Ramos (cell line): Measurements from ENCODE around the gene BIRC5.
"Not testable (repeated sequence)": the region's sequence is repeated elsewhere in the genome, so short reads cannot be mapped to it uniquely, and the experiment has no call there.

Experiments used
- in situ Hi-C: fragments of 300-500 bp; cut with MboI; formaldehyde crosslinking; loops from one replicate; pipeline ENCODE4 v1.14.3; 2022; ENCODE audit warnings: low sequenced_read_pairs; ENCODE audit not compliant: unreplicated experiment

The BIRC5 gene

DNA sequence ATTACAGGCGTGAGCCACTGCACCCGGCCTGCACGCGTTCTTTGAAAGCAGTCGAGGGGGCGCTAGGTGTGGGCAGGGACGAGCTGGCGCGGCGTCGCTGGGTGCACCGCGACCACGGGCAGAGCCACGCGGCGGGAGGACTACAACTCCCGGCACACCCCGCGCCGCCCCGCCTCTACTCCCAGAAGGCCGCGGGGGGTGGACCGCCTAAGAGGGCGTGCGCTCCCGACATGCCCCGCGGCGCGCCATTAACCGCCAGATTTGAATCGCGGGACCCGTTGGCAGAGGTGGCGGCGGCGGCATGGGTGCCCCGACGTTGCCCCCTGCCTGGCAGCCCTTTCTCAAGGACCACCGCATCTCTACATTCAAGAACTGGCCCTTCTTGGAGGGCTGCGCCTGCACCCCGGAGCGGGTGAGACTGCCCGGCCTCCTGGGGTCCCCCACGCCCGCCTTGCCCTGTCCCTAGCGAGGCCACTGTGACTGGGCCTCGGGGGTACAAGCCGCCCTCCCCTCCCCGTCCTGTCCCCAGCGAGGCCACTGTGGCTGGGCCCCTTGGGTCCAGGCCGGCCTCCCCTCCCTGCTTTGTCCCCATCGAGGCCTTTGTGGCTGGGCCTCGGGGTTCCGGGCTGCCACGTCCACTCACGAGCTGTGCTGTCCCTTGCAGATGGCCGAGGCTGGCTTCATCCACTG, at the start of gene BIRC5:
TSS of gene BIRC5 (plus strand) at position 238 of the 690 bp plus-strand sequence. CDS start at position 302, 64 bp downstream.
- in situ Hi-C loops = no loop called here

DNA sequence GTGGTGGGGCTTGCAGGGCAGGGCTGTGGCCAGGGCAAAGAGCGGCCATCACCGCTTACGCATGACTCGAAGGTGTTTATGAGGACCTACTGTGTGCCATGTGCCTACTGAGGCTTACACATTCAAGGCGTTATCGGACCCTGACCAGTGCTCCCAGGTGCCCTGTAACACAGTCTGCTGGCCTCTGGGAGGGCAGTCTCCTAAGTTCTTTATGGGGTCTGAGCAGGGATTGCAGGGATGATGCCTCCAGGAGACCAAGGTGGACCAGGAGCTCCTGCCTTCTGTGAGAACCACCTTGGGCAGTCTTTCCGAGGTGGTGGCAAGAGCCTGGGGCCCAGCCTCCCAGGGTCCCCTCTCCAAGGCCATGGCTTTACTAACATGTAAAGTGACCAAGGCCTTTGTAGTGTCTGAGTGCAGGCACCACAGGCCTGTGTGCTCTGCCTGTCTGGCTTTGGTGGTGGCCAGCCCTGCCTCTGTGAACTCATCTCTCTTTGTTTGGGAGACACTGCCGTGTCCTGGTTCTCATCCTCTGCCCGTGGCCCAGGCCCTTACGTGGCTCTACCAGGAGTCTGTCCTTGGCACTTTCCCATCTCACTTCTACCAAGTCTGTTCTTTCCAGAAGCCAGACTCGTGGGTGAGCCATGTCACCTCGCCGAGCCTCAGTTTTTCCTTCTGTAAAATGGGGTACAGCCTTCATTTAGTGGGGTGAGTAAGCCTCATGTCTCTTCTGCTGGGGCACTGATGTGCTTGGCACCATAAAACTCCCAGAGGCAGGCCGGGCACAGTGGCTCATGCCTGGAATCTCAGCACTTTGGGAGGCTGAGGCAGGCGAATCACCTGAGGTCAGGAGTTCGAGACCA, 49.1 kb upstream of the BIRC5 start:
- in situ Hi-C loops = no loop called here

DNA sequence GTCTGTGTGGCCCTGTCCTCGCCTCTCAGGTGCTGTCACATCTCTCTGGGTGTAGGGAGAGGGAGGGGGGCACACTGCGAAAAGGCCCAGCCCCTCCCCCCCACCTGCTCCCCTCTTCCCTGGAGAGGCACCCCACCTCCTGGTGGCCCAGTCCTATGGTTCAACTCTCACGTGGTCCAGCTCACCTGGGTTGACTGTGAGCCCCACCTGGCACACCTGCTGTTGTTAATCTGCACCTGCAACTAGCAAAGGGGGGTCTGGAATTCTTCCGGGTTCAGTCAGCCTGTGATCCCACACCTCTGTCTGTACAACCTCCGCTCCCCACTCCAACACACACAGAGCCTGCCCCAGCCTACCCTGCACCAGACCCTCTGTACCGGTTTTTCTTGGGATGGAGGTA, 47.6 kb upstream of the BIRC5 start:
- in situ Hi-C loops = no loop called here

DNA sequence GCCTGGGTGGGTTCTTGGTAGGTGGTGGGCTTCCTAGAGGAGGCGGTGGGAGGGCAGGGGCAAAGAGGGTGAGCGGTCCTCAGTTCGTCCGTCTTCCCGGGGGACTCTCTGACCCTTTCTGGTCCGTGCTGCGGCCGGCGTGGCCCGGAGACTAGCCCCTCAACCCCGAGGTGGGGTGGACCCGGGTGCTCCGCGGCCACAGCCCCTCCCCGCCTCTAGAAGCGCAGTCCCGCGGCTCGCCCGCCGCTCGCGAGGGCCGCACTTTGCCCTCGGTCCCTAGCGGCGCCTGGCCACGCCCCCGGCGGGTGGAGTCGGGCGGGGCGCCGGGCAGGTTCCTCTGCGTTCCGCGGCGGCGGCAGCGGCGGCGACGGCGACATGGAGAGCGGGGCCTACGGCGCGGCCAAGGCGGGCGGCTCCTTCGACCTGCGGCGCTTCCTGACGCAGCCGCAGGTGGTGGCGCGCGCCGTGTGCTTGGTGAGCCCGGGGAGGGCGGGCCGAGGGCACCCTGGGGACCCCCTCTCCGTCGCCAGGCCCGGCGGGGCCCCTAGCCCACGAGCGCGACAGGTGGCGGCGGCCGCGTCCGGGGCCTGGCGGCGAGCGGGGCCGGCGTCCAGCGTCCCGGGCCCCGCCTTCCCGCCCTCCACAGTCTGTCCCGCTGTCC, 45.7 kb upstream of the BIRC5 start, which contains the start of gene SYNGR2:
TSS of gene SYNGR2 (plus strand) at position 340 of the 661 bp plus-strand sequence. CDS start at position 376, 36 bp downstream.
- in situ Hi-C loops = no loop called here

DNA sequence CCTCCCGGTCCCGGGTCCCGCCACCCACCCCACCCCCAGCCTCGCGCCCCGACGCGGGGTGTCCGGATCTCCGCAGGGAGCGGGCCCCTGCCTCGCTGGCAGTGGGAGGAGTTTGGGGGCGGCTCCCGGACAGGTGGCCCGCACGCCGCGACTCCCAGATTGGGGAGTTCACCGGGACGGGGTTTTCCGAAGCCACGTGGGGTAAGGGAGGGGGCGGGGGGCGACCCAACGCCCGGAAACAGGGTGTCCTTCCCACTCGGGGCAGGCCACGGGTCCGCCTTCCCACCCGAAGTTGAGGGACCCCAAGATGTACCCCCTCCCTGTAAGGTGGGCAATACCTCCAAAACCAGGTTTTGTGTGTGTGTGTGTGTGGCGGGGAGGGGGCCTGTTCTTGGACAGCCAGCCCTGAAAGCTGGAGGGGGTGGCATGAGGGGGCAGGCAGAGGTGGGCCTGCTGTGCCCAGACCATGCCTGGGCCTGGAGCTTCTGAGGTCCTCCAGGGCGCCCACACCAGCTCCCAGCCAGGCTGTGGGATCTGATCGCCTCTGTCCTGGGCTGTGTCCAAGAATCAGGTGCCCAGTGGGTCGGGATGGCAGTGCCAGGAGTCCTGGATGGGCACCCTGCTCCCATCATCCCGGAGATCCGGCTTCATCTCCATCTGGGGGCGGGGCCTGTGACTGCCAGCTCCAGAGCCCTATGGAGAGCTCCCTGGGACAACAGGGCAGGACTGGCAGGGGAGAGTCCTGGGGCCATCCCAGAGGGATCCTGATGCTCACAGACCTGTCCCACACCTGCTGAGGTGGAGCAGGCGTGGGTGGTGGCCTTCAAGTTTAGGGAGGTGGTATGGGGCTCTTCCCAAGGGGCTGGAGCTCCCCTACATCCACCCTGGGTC, 44.9 kb upstream of the BIRC5 start:
- in situ Hi-C loops = no loop called here

DNA sequence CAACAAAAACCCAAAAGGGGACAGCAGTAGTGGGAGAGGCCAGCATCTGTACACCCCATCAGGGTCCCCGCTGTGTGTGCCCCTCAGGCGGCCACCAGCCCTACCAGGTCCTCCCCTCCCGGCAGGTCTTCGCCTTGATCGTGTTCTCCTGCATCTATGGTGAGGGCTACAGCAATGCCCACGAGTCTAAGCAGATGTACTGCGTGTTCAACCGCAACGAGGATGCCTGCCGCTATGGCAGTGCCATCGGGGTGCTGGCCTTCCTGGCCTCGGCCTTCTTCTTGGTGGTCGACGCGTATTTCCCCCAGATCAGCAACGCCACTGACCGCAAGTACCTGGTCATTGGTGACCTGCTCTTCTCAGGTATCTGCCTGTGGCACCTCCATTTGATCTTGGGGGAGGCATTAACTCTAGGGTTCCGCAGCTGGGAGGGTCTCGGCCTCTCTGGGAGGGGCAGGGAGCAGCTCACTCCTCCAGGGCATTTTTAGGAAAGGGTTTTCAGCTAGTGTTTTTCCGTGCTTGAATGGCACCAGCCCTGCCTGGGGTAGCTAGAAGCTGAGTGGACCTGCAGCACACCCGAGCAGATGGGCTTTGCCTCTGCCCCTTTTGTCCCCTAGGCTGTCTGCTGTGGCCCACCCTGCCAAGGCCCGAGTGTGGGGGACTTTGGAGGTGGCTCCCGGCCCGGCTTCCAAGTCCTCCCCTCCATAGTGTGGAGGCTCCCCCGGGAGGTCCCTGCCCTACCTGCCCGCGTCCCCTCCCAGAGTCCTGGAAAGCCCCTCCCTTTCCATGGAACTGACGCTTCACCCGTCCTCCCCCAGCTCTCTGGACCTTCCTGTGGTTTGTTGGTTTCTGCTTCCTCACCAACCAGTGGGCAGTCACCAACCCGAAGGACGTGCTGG, 43.1 kb upstream of the BIRC5 start:
- in situ Hi-C loops = no loop called here

DNA sequence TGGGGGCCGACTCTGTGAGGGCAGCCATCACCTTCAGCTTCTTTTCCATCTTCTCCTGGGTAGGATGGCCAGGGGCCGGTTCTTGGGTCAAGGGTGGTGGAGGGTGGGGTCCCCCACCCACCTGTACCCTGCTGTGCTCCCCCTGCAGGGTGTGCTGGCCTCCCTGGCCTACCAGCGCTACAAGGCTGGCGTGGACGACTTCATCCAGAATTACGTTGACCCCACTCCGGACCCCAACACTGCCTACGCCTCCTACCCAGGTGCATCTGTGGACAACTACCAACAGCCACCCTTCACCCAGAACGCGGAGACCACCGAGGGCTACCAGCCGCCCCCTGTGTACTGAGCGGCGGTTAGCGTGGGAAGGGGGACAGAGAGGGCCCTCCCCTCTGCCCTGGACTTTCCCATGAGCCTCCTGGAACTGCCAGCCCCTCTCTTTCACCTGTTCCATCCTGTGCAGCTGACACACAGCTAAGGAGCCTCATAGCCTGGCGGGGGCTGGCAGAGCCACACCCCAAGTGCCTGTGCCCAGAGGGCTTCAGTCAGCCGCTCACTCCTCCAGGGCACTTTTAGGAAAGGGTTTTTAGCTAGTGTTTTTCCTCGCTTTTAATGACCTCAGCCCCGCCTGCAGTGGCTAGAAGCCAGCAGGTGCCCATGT, 42.3 kb upstream of the BIRC5 start:
- in situ Hi-C loops = not testable (repeated sequence)

DNA sequence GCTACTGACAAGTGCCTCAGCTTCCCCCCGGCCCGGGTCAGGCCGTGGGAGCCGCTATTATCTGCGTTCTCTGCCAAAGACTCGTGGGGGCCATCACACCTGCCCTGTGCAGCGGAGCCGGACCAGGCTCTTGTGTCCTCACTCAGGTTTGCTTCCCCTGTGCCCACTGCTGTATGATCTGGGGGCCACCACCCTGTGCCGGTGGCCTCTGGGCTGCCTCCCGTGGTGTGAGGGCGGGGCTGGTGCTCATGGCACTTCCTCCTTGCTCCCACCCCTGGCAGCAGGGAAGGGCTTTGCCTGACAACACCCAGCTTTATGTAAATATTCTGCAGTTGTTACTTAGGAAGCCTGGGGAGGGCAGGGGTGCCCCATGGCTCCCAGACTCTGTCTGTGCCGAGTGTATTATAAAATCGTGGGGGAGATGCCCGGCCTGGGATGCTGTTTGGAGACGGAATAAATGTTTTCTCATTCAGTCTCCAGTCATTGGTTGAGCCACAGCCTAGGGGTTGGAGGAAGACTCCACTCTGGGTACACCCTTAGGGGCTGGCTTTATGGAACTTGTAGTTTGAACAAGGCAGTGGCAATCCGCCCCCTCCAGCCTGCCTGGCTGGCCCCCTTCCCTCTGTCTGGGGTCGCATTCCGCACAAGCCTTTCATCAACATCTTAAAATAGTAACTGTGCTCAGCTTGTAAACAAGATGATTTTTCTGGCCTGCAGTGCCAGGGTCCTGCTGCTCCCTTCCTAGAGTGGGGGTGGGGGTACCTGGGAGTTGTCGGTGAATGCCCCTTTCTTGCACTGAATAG, 41.6 kb upstream of the BIRC5 start:
- in situ Hi-C loops = no loop called here

DNA sequence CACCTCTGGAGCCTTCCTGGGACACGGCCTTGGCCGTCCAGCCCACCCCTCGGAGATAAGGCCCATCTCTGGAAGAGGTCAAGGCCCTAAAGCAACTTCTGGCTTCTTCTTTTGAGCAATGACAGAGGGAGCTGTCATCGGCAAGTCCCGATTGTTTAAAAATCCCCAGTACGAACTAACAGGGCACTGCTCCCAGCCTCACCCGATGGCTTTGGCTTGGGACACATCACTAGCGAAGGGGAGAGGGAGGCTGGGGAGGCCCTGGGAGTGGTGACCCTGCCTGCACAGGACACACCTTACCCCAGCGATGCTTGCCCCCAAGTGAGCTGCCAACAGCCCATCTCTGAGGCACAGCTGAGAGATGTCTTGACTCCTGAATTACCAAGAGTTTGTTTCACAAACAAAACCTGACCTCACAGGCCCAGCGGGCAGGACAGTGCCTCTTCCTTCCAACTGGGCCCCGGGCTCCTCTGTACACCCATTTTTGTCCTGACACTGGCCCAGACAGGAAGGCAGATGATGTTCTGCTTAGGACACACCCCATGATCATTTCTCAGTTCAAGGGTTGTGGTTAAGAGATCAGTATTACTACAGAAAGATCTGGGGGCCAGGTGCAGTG, 40.8 kb upstream of the BIRC5 start:
- in situ Hi-C loops = no loop called here

DNA sequence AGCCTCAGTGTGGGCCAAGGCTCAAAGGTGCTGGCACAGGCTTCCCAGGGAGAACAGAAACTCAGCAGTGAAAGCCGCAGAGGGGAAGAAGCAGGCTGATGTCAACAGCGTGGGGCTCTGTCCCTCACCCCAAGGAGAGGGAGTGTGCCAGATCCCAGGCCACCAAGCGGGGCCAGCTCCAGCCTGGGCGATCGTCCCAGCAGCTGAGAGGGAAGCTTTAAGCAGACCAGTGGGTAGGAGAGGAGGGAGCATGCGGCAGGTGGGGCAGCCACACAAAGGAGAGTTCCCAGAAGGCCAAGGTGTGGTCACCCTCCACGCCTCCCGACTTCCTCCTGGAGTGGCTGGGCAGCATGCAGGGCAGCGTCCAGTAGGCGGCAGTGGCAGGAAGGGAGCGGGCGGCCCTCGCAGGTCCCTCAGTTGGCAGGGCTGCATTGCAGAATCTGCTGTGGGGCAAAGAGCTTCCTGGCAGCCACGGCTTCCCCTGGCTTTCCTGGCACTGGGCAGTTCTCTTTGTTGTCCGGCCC, 39.6 kb upstream of the BIRC5 start:
- in situ Hi-C loops = no loop called here

DNA sequence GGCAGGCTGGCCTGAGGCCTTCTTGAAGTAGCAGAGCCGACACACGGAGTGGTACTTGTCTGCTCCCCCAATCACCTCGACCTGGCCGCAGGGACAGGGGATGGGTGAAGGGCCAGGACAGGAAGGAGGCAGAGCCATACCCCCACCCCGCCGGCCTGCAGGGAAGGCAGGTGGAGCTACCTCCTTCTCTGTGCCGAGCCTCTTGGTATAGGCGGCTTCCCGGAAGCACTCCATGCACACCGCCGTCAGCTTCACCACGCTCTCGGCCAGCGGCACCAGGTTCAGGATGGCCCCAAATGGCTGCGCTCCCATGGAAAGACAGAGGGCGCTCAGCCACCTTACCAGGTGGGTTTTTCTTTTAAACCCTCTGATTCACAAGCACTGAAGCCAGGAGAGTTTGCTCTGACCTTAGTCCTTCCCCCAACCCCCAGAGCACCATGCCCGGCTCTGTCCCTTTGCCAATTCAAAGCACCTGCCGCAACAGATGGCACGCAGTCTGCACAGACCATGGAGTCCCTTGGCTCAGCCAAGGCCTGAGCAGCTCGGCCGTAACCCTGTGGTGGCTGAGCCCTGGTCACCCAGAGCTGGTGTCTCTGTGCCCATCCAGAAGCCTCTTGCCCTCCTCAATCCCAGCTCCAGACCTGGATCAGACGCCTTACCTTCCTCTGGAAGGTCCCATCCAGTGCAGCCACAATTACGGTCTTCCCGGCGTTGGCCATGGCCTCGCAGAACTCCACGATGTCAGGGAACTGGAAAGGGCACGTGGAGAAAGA, 39.0 kb upstream of the BIRC5 start:
- in situ Hi-C loops = loop anchor here (5.0 kb wide), 1 partner anchor 63 kb away; no protein-coding TSS in a partner anchor

DNA sequence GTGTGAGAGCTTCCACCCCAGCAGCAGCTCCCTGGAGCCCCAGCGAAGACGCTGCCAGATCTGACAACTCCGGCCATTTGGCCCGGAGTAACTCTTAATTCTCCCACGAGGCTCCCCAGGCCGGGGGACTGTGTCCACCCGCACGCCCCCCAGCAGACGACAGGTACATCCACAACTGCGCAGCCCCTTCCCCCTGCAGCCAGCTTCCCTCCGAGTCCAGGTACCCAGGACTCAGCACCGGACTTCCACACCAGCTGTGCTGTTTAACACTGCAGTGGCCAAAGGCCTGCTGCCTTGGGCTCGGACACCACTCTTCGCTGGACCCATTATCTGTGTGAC, 38.4 kb upstream of the BIRC5 start:
- in situ Hi-C loops = loop anchor here (5.0 kb wide), 1 partner anchor 63 kb away; no protein-coding TSS in a partner anchor

DNA sequence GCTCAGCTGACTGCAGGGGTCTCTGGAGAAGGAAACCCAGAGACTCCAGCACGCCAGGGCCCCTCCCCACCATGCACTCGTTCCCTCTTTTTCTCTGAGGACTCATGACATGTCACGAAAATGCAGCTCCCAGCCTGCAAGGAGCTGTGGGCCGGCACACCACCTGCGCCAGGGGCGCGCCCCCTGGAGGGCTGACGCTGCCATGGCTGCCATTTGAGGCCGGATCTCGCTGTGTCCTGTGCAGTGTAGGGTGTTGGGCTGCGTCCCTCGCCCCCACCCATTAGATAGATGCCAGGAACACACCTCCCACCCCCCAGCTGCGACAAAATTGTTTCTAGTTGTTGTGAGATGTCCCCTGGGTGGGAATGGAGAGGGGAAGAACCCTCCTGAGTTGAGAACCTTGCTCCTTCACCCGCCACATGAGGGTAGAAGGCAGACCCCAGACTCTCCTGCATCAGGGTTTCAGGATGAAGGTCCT, 37.5 kb upstream of the BIRC5 start:
- in situ Hi-C loops = loop anchor here (5.0 kb wide), 1 partner anchor 64 kb away; no protein-coding TSS in a partner anchor

DNA sequence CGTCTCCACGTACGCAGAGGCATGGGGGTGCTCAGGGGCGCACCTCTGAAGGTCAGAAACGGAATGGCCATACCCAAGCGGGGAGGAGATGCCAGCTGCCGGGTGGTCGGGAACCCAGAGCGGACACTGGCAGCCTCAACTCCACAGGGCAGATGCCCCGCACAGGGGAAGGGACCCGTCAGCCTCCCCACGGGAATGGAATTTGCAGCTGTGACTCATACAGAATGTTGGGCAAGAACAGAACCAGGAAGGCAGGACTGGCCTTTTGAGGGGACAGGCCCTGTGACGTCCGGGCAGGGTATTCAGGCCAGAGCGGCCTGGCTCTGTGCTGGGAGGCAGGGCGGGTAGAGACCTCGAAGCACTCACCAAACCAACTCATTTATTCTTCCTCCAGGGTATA, 34.7 kb upstream of the BIRC5 start:
- in situ Hi-C loops = loop anchor here (5.0 kb wide), 1 partner anchor 67 kb away; no protein-coding TSS in a partner anchor

DNA sequence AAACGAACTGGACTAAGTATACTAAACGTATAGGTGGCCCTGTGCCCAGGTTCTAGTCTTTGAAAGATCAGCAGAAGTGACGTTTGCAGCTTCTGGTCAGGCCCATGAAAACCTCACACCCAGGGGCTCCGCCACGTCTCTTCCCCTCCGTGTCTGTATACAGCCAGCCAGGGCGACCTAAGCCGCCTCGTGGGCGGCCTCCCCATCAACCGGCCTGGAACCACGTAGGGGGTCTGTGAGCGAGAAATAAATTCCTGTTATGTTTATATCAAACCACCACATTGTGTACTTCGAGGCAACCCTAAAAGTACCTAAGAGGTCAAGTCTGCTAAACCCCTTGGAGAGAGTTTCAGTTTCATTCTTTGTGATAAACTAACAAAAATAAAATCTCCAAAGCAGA, 34.0 kb upstream of the BIRC5 start:
- in situ Hi-C loops = no loop called here

DNA sequence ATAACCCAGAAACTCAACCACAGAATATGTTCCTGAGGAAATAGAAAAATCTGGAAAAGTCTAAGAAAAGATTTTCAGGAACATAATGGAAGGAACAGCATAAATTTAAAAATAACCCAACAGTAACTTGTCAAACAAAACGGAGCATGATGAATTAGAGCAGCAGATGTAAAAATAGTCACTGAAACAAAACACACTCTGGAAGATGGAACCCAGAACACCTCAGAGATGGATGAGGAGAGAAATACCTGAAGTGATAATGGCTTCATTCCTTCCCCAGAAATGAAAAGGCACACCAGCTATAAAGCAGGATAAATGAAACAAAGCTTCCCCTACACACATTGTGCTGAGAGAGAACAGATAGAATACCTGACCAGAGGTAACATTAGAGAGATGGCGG, 33.5 kb upstream of the BIRC5 start:
- in situ Hi-C loops = no loop called here
